GM21619 (cell line): ENCODE results near the gene FCRL6.

Experiments used
- ATAC-seq: cut with Tn5 transposase; IDR thresholded peaks from one replicate; pipeline ENCODE4 v1.9.1; 2021; ENCODE audit not compliant: unreplicated experiment

FCRL6 gene

GRCh38 chr1:159859767-159860322 is 57.7 kb downstream of the FCRL6 start:
- no peak for ATAC-seq

GRCh38 chr1:159860456-159860855 is 58.3 kb downstream of the FCRL6 start:
- ATAC-seq: no peak

DNA sequence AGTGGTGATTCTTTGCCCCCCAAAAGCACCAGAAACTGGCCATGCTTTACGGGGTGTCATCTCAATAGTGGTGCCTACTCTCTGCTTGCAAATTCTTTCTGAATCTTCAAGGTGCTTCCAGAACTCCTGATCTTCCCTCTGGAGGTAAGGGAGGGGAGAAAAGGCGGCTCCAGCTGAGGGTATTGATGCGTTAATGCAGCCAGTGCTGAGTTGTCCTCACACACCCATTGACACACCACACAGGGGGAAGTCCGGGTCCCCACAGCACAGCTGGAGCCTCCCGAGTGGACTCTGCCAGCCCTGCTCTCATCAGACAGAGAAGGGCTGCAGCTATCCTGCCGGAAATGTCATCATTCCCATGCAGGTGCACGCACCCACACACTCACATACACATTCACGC is 59.1 kb downstream of the FCRL6 start:
- no peak for ATAC-seq

- ATAC-seq: no peak
Measured at GRCh38 chr1:159862031-159862430, 59.9 kb downstream of the FCRL6 start.

DNA sequence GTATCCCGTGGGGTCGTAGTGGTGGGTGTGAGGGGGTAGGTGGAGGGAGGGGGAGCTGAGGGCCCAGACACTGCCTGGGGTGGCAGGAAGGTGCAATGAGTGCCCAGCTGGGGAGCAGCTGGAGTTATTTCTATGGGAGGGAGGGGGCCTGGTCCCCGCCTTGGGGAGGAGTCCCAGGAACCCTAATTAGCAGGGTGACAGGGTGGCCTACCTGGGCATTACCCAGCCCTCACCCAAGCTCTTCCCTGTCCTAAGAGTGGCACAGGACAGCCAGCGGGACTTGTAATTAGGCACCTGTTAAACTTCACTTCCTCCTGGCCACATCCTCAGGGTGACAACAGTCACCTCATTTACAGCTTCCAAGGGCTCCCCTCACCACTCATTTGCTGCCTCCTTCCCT is 60.4 kb downstream of the FCRL6 start, which contains the start of gene VSIG8:
VSIG8 (minus strand) TSS at position 101 of the 400 bp plus-strand sequence. CDS start 136 bp downstream, outside the sequence.
- no peak for ATAC-seq

DNA sequence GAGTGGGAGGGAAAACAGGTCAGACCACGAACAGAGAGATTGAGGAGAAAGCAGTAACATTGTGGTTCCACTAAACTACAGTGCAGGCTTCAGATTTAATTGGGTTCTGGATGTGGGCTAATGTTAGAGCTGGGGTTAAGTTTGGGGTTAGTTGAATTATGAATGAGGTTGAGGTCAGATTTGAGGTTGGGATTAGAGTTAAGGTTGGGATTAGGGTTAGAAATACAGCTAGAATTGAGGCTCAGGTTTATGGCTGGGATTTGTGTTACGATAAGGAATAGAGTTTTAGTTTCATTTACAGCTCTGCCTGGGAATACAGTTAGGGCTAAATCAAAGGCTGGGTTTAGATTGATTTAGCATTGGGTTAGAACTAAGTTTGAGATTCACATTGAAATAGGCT is 62.1 kb downstream of the FCRL6 start:
- ATAC-seq: no peak
